Fibroblast of villous mesenchyme (primary cell): Measurements from ENCODE around the gene SLC35F5. TPM values are rescaled to one million over a fixed set of nuclear protein-coding genes. Genes with fewer than 3 reads are reported as not detected.
"Not testable (repeated sequence)": the region's sequence is repeated elsewhere in the genome, so short reads cannot be mapped to it uniquely, and the experiment has no call there.

ENCODE experiments used
- DNase-seq: peaks from one replicate; pipeline ENCODE4 v3.0.0-alpha.2; 2010; ENCODE audit warnings: low read depth
- H3K4me3 ChIP-seq: 2 replicates; pipeline ENCODE4 v1.5.1; 2011; ENCODE audit warnings: low read depth, mild to moderate bottlenecking, low read length
- CTCF ChIP-seq: IDR thresholded peaks from 2 replicates; pipeline ENCODE4 v1.5.1; 2012; ENCODE audit warnings: low read depth, mild to moderate bottlenecking, low read length; ENCODE audit not compliant: insufficient read depth
- total RNA-seq: library from RNA; depleted of rRNA; stranded (reverse); fragments of >200 nt; gene quantifications from 2 replicates; pipeline ENCODE4 v1.2.3, GENCODE V29; 2012

SLC35F5 gene
- total RNA-seq, 1 donor, result 312 TPM

GRCh38 chr2:113711851-113712250 lies 44.6 kb downstream of the SLC35F5 start:
- DNase-seq, result no peak
- TF ChIP-seq CTCF, result no peak
- no peak overlapping the region for H3K4me3 ChIP-seq

- H3K4me3 ChIP-seq, result no peak overlapping the region
- DNase-seq, result no peak
- no peak for TF ChIP-seq CTCF
Measured at GRCh38 chr2:113709022-113709421, 47.4 kb downstream of the SLC35F5 start.

- TF ChIP-seq CTCF, result no peak
- DNase-seq, result peak; percentile 75
- no peak overlapping the region for H3K4me3 ChIP-seq
Measured at GRCh38 chr2:113707106-113707505, 49.3 kb downstream of the SLC35F5 start.

GRCh38 chr2:113705982-113706523 lies 50.4 kb downstream of the SLC35F5 start:
- H3K4me3 ChIP-seq, result no peak overlapping the region
- DNase-seq, result no peak
- TF ChIP-seq CTCF, result no peak

GRCh38 chr2:113704300-113704993 lies 52.0 kb downstream of the SLC35F5 start:
- not testable (repeated sequence) for H3K4me3 ChIP-seq, DNase-seq

- no peak for TF ChIP-seq CTCF
Measured at GRCh38 chr2:113703386-113704299, 52.8 kb downstream of the SLC35F5 start.

GRCh38 chr2:113700186-113700841 lies 56.1 kb downstream of the SLC35F5 start:
- peak; percentile 71 for DNase-seq
- TF ChIP-seq CTCF, result no peak
- H3K4me3 ChIP-seq, result no peak overlapping the region

More at GRCh38 chr2:113703386-113704299, 52.8 kb downstream of the SLC35F5 start:
- no peak overlapping the region for H3K4me3 ChIP-seq
- DNase-seq, result no peak
